Fibroblast of the aortic adventitia (primary cell): ENCODE data around the gene CREB5. TPM values are rescaled to one million over a fixed set of nuclear protein-coding genes. Genes with fewer than 3 reads are reported as not detected.
A peak's percentile ranks its signal among the peaks of the same experiment; 100 is the strongest.

Experiments
- DNase-seq: peaks from one replicate; pipeline ENCODE4 v3.0.0-alpha.2; 2010; ENCODE audit warnings: low read depth
- H3K4me3 ChIP-seq: 2 replicates; pipeline ENCODE4 v1.5.1; 2011; ENCODE audit warnings: low read depth, mild to moderate bottlenecking, control low read depth, low read length, moderate library complexity
- total RNA-seq: library from RNA; depleted of rRNA; stranded (reverse); fragments of >200 nt; gene quantifications from 2 replicates; pipeline ENCODE4 v1.2.3, GENCODE V29; 2012; ENCODE audit warnings: low replicate concordance
- TF ChIP-seq, protein P1 (sequence below): IDR thresholded peaks from 2 replicates; pipeline ENCODE4 v1.5.1; 2011; ENCODE audit warnings: mild to moderate bottlenecking, low read length, control low read depth, inconsistent platforms; ENCODE audit not compliant: insufficient read depth

The CREB5 gene
- total RNA-seq, result 0.25 and 5.2 TPM in 2 replicates

GRCh38 chr7:28411876-28412662 is at the start of gene CREB5:
Gene CREB5, plus strand, starts transcription at chr7:28412518. Its CDS starts 397 bp downstream, at chr7:28412915.
- TF ChIP-seq, protein P1, sequence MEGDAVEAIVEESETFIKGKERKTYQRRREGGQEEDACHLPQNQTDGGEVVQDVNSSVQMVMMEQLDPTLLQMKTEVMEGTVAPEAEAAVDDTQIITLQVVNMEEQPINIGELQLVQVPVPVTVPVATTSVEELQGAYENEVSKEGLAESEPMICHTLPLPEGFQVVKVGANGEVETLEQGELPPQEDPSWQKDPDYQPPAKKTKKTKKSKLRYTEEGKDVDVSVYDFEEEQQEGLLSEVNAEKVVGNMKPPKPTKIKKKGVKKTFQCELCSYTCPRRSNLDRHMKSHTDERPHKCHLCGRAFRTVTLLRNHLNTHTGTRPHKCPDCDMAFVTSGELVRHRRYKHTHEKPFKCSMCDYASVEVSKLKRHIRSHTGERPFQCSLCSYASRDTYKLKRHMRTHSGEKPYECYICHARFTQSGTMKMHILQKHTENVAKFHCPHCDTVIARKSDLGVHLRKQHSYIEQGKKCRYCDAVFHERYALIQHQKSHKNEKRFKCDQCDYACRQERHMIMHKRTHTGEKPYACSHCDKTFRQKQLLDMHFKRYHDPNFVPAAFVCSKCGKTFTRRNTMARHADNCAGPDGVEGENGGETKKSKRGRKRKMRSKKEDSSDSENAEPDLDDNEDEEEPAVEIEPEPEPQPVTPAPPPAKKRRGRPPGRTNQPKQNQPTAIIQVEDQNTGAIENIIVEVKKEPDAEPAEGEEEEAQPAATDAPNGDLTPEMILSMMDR, result peak; percentile 28
- H3K4me3 ChIP-seq, result peak within 1 kb of the TSS; percentile 65
- no peak for DNase-seq

DNA sequence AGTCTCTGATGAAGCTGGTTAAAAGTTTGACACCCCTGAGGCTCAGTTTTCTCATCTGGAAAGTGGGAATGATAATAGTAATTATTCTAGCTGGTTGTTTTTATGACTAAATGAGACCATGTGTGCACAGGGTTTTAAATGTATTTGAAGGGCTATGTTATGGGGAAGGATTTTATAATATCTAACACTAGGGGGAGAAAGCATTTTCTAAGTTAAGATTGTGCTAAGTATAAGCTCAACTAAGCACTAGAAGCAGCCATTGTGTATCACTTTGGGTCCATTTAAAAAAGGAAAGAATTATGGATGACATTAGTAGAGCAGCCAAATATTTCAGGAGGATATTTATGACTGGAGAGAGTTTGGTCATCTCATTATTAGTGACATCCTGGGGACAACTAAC is 49.5 kb upstream of the CREB5 start:
- H3K4me3 ChIP-seq, result no peak overlapping the region
- TF ChIP-seq, protein P1, result no peak
- no peak for DNase-seq

DNA sequence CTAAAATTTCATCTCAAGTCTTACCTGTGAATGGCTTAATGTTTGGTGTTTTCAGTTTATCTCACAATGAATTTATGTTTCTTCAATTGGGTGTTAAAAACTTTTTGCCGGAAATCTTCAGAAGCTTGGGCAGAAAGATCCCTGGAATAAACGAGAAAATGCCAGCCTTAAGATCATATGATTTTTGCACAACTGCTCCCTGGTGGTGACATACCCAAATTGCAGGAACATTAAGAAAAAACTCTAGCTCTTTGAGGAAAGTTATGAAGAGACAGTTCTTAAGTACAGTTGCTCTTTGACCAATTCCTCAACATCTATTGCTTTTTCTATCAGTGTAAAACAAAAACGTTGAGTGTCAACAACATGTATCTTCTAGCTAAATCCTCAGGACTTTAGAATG is 48.2 kb upstream of the CREB5 start:
- no peak overlapping the region for H3K4me3 ChIP-seq
- TF ChIP-seq, protein P1, result peak; percentile 35
- DNase-seq, result no peak

DNA sequence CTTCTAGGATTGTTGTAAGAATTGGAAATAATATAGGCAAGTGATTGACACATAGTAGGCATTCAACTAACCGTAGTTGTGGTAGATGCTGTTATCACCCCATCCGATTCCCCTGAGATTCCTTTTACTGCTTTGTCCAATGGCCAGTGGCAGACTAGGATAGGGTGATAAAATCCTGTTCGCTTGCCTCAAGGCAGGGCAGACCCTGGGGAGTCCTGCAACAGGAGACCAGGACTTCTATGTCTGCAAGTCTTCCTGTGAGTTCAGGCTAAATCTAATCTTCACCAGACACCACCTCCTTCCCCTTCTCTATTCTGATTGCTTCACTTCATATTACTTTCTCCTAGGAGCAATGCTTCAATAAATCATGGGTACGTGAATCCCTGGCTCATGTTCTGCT is 42.8 kb upstream of the CREB5 start:
- TF ChIP-seq, protein P1, result no peak
- no peak overlapping the region for H3K4me3 ChIP-seq

DNA sequence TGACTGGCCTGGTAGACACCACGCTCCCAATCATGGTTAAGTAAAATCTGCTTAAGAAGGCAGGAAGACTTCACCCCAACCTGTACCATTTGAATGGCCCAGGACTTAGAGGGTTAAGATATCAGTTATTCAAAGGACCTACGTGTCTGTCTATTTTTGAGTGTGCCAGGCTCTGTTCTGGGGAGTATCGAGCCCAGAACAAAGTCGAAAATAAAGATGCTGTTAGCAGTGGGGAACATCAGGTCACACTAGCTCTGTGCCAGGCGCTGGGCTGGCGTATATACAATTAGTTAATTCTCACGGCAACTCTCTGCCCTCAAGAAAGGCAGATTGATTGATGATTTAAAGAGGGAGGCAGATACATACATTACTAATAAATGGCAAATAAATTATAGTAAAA is 40.5 kb upstream of the CREB5 start:
- TF ChIP-seq, protein P1, result no peak
- DNase-seq, result no peak
- no peak overlapping the region for H3K4me3 ChIP-seq

More for the DNA sequence above, 42.8 kb upstream of the CREB5 start:
- DNase-seq, result no peak

DNA sequence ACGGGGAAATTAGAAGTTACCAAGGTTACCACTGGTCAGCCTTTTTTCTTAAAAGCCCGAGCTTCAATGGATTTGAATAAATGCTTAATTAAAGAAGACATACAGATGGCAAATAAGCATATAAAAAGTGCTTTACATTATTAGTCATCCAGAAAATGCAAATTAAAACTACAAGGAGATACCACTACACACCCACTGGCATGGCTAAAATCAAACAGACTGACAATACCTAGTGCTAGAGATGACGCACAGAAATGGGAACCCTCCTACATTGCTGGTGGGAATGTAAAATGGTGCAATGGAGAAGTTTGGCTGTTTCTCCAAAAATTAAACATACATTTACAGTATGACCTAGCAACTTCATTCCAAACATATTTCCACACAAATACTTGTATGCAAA is 38.3 kb upstream of the CREB5 start:
- TF ChIP-seq, protein P1, result no peak
- H3K4me3 ChIP-seq, result no peak overlapping the region
- DNase-seq, result no peak
